ENCODE measurements around the gene GPRC5C.
"Not testable (repeated sequence)": the region's sequence is repeated elsewhere in the genome, so short reads cannot be mapped to it uniquely, and the experiment has no call there.

Gene GPRC5C

DNA sequence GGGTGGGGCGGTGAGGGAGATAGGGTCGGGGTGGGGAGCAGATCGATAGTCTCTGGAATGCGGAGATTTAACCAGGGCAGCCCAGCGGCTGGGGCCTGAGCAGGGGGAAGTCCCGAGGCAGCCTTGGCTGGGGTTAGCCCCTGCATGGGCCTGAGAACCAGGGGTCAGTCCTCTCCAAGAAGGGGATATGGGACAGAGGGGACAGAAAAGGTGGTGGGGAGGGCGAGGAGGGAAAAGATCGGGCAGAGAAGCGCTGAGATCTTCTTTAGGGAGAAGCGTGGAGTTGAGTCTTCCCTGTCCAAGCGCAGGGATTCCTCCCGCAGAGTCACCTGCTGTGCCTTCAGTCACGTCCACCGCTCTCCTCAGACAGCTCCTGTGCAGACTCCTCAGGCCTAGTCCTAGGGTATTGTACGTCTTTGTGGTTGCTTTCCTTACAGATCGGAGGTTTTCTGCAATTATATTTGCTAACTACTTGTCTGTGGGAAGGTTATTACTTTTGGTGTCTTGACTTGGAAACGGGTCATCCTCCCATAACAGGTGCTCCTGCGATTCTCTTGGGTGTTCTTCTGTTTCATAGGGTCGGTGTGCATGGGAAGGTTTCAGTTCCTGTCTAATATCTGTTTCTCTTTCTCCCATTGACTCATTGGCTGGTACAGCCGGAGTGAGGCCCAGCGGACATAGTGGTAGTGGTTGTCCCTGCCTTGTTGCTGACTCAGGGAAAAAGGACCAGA, 35.5 kb downstream of the GPRC5C start:
- DNase-seq (ENCODE audit: low spot score): no peak

DNA sequence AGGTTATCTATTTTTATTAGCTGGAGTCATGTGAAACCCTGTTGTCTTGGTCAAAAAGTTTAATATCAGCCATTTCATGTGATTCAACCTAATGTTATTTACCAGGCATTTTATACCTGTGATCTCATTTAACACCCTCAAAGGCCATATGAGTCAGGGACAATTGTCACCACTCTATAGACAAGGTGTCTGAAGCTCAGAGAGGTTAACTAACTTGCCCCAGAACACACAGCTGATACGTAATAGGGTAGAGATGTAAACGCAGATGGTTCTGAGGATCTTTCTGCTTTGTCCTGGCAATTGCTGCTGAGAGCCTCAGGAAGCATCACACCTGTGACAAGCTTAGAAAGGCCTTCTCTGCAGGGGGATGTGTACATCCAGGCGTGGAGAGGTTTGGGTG, 39.5 kb downstream of the GPRC5C start:
- no peak for FAIRE-seq

More for the DNA sequence above, 35.5 kb downstream of the GPRC5C start:
- FAIRE-seq: no peak

DNA sequence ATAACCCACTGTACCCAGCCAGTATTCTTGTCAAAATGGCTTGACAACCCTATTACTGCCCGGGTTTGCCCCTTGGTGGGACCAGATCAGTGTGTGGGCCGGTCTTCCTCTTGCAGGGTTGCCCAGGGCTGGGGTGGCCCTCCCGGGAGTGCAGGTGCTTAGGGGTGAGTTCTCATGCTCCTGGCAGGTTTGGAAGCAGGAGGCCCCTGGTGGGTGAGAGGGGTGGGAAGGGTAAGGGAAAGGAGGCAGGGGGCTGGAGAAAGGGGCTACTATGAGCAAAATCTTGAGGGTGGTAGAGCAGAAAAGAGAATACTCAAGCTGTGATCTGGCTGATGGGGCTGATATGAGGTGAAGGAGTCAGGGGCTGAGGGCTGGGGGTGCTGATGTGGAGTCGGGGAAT, 41.0 kb downstream of the GPRC5C start:
- DNase-seq (ENCODE audit: low spot score) (no peak), FAIRE-seq (no peak)

More for the DNA sequence above, 39.5 kb downstream of the GPRC5C start:
- DNase-seq (ENCODE audit: low spot score): no peak

DNA sequence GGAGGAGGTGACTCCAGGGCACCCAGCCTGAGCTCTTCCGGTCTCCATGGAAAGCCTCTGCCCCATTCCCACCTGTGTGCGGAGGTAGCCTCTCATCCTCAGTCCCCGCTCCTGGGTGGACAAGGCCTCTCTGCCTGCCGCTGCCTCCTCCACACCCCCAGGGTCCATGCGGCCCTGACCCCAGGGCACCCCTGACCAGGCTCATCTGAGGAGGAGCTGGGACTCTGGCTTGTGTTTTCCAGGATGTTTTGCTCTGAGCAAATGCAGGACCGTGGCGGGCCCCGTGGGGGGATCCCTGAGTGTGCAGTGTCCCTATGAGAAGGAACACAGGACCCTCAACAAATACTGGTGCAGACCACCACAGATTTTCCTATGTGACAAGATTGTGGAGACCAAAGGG, 41.4 kb downstream of the GPRC5C start:
- DNase-seq (ENCODE audit: low spot score) (no peak), FAIRE-seq (no peak)

DNA sequence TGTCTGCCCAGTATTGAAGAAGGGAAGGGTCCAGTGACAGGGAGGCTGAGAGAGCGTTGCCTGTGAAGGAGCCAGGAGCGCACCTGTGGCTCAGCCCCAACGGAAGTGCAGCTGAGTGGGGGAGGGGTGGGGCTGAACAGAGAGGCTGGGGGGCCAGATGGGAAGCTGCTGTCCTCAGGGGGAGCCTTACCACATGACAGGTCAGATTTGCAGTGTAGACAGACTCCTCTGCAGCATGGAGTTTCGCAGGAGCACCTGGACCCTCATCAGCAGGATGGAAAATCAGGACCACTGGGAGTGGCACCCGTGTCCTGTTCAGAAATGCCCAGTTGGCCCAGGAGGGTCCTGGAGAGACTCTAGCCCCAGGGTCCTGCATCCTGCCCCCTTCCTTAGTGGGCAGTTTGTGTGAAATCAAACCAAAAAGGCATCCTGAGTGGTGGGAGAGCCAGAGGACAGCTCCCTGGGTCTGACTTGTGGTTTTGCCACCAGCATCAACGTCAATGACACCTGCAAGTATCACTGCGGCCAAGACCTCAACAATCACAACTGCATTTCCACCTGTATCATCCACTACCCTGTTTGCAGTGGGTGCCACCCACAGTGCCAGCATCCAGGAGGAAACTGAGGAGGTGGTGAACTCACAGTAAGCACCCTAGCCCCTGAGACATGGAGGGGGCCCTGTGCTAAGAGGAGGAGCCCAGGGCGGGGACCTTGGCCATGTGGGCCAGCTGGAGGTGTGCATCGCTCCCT, 42.3 kb downstream of the GPRC5C start:
- no peak for FAIRE-seq
- no peak for DNase-seq (ENCODE audit: low spot score)

DNA sequence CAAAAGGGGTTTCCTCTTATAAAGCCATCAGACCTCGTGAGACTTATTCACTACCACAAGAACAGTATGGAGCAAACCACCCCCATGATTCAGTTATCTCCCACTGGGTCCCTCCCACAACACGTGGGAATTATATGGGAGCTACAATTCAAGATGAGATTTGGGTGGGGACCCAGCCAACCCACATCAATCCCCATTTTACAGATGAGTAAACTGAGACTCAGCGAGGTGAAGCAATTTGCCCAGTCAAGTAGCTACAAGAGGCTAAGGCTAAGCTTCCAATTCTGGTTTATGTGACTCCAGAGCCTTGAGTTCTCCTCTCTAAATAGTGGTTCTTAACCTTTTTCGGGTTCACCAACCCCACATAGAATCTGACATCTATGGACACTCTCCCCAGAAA, 43.3 kb downstream of the GPRC5C start:
- DNase-seq (ENCODE audit: low spot score): no peak
- FAIRE-seq: no peak

DNA sequence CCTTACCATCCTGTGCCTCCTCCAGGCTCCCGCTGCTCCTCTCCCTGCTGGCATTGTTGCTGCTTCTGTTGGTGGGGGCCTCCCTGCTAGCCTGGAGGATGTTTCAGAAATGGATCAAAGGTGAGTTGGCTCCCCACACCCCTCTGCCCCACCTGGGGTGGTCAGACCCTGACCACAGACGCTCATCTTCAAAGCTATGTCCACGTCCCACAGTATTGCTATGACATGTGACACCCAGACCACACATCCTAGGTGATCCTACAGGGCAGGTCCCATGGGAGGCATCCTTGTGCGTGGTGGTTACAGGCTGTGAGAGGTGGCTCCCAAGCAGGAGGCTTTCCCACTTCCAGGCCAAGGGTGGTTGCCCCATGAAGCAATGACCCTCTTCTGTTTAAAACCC, 45.5 kb downstream of the GPRC5C start:
- FAIRE-seq (no peak), DNase-seq (ENCODE audit: low spot score) (no peak)

DNA sequence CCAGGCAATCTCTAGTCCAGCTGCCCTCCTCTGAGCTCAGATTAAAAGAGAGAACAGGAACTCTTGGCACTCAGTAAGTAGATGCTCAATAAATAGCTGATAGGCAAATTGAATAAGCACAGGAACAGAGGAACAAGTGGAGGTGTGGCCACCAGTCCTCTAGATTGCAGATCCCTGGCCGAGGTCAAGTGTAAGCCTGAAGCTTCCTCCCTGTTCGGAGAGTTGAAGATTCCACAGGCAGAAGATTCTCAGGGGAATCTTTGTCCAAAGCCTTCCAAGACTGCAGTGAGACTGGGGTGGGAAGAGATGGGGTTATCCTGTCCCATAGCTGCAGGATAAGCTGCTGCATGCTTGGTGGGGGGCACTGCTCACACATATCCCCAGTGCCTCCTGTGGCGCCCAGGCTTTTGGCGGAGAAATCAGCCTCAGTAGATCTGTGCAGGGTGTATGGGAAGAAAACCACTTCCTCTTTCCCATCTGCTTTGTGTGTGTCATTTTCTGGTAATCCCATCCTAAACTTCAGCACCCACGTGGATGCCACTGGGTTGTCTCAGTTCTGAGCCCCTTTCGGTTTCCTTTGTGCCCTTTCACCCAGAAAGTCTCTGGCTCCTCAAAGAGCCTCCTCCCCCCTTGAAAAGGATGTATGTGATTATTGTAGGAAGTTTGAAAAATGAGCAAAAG, 46.7 kb downstream of the GPRC5C start:
- FAIRE-seq: no peak
- no peak for DNase-seq (ENCODE audit: low spot score)

DNA sequence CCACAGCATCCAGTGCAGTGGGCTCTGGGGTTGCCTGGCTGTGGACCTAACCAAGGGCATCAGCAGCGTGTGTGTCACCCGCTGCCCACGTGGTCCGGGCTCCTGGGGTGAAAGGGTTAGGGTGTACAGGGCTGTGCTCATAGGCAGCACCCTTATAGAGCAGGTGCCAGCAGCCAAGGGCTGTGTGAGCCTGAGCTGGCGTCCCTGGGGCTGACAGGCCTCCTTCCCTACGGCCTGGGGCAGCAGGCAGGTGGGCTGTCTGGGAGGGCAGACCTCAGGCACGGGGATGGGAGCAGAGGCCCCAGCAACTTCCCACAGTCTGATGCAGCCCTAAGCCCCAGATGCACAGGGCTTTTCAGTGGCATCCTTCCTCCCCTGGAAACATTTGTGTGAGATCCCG, 48.4 kb downstream of the GPRC5C start:
- no peak for DNase-seq (ENCODE audit: low spot score)
- FAIRE-seq: no peak

DNA sequence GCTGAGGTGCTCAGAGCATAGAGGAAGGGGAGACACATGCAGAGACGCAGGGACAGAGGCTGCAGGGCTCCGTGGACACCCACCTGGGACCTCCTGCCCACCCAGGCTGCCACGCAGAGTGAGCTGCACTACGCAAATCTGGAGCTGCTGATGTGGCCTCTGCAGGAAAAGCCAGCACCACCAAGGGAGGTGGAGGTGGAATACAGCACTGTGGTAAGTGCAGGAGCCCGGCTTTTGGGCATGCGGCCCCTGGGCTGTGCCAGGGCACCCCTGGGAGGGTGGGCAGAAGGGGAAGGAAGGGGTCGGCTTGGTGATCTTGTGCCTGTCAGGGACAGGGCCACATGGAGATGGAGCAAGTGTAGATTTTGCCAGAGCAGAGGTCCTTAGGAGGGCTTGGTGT, 49.7 kb downstream of the GPRC5C start:
- no peak for FAIRE-seq
- DNase-seq (ENCODE audit: low spot score): no peak

DNA sequence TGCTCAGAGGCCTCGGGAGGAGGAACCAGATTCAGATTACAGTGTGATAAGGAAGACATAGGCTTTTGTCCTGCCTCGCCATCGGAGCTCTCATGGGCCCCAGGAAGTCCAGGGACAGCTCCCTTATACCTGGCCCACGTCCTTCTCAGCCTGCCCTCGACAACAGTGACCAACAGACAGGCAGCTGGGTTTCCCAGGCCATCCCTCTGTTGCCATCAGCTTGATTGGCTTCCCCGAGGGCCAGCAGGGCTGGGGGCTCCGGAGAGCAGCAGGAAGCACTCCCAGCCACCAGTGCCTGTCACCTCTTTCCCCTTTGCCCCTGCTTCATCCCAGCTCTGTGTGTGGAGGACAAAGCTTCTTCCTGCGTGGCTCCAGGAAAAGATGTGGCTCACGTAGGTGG, 52.2 kb downstream of the GPRC5C start:
- DNase-seq (ENCODE audit: low spot score) (no peak), FAIRE-seq (no peak)

DNA sequence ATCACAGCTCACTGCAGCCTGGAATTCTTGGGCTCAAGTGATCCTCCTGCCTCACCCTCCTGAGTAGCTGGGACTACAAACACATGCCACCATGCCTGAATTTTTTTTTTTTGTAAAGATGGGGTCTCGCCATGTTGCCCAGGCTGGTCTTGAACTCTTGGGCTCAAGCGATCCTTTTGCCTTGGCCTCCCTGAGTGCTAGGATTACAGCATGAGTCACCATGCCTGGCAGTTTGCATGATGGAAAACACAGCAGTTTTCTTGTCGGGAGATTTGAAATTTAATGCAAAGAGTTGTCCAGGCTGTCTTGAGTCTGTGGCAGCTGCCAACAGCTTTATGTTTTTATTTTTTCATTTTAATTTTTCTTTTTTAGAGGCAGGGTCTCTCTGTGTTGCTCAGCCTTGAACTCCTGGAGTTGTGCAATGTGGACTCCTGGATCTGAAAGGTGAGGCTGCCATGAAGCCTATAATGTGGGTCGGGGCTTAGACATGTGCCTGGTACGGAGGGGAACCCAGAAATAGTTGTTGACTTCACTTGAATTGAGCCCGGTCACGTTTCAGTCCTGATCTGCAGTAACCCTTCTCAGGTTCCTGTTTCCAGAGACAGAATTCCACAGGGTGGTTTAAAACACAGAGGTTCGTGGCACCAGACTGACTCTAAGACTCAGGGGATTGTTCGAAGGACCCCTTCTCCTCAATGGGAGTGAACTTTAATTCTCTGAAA, 53.3 kb downstream of the GPRC5C start:
- FAIRE-seq (no peak), DNase-seq (ENCODE audit: low spot score) (no peak)

DNA sequence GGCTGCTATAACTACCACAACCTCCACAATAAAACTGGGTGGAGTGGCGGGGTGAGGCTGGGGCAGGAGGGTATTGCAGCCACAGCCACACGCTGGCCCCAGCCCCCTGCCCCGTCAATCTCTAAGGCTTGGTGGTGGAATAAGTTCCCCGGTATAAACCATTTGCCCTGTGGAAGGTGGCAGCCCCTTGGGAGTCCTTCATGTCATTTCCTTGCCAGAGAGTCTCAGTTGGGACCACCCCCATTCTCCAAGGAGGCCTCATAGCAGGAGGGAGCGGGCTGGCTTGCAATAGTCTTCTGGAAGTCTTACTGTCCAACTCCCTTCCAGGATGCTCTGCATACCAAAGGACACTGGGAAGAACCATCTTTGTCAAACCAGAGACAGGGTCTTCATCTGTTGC, 54.0 kb downstream of the GPRC5C start:
- no peak for DNase-seq (ENCODE audit: low spot score)
- no peak for FAIRE-seq

DNA sequence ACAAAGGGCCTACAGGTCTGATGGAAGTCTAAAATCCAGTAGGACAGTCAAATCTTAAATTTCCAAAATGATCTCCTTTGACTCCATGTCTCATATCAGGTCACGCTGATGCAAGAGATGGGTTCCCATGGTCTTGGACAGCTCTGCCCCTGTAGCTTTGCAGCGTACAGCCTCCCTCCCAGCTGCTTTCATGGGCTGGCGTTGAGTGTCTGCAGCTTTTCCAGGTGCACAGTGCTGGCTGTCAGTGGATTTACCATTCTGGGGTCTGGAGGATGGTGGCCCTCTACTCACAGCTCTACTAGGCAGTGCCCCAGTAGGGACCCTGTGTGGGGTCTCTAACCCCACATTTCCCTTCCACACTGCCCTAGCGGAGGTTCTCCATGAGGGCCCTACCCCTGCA, 56.4 kb downstream of the GPRC5C start:
- FAIRE-seq; DNase-seq (ENCODE audit: low spot score): not testable (repeated sequence)

DNA sequence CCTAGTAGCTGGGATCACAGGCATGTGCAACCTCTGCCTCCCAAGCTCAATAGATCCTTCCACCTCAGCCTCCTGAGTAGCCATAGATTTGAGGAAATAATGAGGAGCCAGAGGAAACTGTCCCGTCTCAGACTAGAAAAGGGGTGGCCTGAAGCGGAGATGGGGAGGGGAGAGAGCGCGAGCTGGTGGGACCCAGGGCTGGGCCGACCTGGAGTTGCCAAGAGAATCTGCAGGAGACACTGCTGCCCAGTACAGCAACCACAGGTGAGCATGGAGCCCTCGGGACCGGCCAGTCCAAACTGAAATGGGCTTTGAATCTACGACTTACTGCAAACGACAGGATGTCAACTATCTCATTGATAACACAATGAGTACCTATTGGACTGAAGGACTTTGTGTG, 58.8 kb downstream of the GPRC5C start:
- DNase-seq (ENCODE audit: low spot score) (no peak), FAIRE-seq (no peak)

DNA sequence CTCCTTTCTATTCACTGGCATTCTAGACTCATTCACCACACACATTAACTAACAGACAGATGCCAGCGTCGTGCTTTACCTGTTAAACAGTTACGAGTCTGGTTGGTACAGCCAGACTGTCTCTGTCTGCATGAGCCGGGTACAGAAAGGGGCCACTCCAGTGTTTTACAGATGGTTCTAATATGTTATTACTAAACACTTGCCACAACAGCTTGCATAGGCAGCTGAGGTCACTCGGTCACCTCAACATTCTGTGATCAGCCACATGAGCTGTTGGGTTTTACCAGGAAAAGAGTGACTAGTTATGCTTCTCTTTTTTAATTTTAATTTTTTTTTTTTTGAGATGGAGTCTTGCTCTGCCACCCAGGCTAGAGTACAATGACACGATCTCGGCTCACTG, 59.7 kb downstream of the GPRC5C start:
- DNase-seq (ENCODE audit: low spot score): no peak

DNA sequence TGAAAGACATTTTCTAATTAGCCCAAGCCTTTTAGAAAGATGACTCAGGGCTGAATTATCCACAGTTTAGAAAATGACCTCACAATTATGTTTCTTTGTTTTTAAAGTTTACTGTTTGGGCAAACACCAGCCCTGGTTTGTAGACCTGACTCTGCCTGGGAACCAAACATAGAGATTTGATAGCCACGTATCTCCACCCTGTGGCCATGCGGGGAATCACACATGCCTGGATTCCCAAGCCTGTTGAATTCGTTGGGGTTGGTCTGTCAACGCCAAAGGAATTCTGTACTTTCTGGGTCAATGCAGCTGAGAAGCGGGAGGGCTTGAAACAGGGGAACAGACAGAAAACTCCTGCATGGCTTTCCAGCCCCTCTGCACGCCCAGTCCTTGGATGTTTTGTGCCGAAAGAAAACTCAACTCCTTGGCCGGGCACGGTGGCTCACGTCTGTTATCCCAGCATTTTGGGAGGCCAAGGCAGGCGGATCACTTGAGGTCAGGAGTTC, 61.5 kb downstream of the GPRC5C start:
- DNase-seq (ENCODE audit: low spot score): peak; percentile 37
- no peak for FAIRE-seq

More for the DNA sequence above, 59.7 kb downstream of the GPRC5C start:
- no peak for FAIRE-seq

Measured in RCC 7860 (cell line).